ENCODE measurements around the gene PLEKHM2.

GRCh38 chr1:15707239-15707925 is 23.3 kb downstream of the PLEKHM2 start:
- no peak for TF ChIP-seq CTCF (conservative IDR thresholded peaks at IDR 0.05; ENCODE audit: low read depth, low read length)
- TF ChIP-seq FOS (IDR thresholded peaks at IDR 0.05; ENCODE audit: low read depth, low read length): no peak
- TF ChIP-seq CHD1 (IDR thresholded peaks at IDR 0.05; ENCODE audit: low read depth, low read length): no peak
- TF ChIP-seq CEBPB (IDR thresholded peaks at IDR 0.05; ENCODE audit: low read depth, low read length): no peak
- TF ChIP-seq POLR2A (IDR thresholded peaks at IDR 0.05; ENCODE audit: low read depth, low read length): no peak
- no peak for TF ChIP-seq SMC3 (IDR thresholded peaks at IDR 0.05; ENCODE audit: low read depth, low read length)
- no peak for TF ChIP-seq BHLHE40 (IDR thresholded peaks at IDR 0.05; ENCODE audit: low read depth, low read length)
- no peak for TF ChIP-seq USF2 (IDR thresholded peaks at IDR 0.05; ENCODE audit: low read depth, low read length)
- TF ChIP-seq RFX5 (IDR thresholded peaks at IDR 0.05; ENCODE audit: low read depth, low read length): no peak
- TF ChIP-seq RAD21 (IDR thresholded peaks at IDR 0.05; ENCODE audit: low read length): no peak
- no peak for TF ChIP-seq MXI1 (IDR thresholded peaks at IDR 0.05; ENCODE audit: borderline replicate concordance, low read depth, low read length)
- TF ChIP-seq MAFK (IDR thresholded peaks at IDR 0.05; ENCODE audit: low read depth, low read length): no peak

Measured in IMR-90 (cell line).